HL-60 (cell line): Measurements from ENCODE around the gene SPINT1.

Experiments
- CTCF ChIP-seq: IDR thresholded peaks from one replicate; pipeline ENCODE4 v1.5.1; 2011; ENCODE audit warnings: low read length, control low read depth, inconsistent platforms; ENCODE audit not compliant: insufficient read depth
- GABPA ChIP-seq: IDR thresholded peaks from 2 replicates; pipeline ENCODE4 v1.6.1; 2012; ENCODE audit warnings: low read depth
- POLR2AphosphoS5 ChIP-seq: IDR thresholded peaks from 2 replicates; pipeline ENCODE4 v1.6.1; 2012; ENCODE audit warnings: low read depth
- REST ChIP-seq: IDR thresholded peaks from 2 replicates; pipeline ENCODE4 v1.6.1; 2012; ENCODE audit warnings: low read depth; ENCODE audit not compliant: insufficient replicate concordance
- SPI1 ChIP-seq: IDR thresholded peaks from 2 replicates; pipeline ENCODE4 v1.6.1; 2012; ENCODE audit warnings: low read depth, mild to moderate bottlenecking, borderline replicate concordance

GRCh38 chr15:40856746-40857145, 12.9 kb downstream of the SPINT1 start:
- no peak for TF ChIP-seq CTCF
- no peak for TF ChIP-seq POLR2AphosphoS5
- TF ChIP-seq REST = no peak
- no peak for TF ChIP-seq SPI1
- no peak for TF ChIP-seq GABPA
